IMR-90 (cell line): ENCODE measurements around the gene CASZ1. TPM values are rescaled to one million over a fixed set of nuclear protein-coding genes. Genes with fewer than 3 reads are reported as not detected.

Experiments
- ATAC-seq: fragments of 200-7000 bp; cut with Tn5 transposase; 2 replicates; pipeline ENCODE4 v1.9.1; 2020; ENCODE audit warnings: low read depth, mild to moderate bottlenecking, moderate library complexity
- BruUV-seq: library from RNA; stranded (reverse); fragments of 400-500 nt; replicated peaks from 2 replicates; lab custom pipeline; 2021; lab: Mats Ljungman, UMichigan
- CTCF ChIA-PET: fragments of 300-600 bp; formaldehyde crosslinking; extraction: SDS; loops from one replicate; lab custom pipeline; 2021; ENCODE audit warnings: antibody characterized with exemption; lab: Yijun Ruan, JAX
- POLR2A ChIA-PET: fragments of 300-600 bp; sonication (Branson Sonifier 250); formaldehyde crosslinking; loops from one replicate; lab custom pipeline; 2022; ENCODE audit warnings: antibody characterized with exemption; ENCODE audit not compliant: unreplicated experiment; lab: Charles Lee
- DNase-seq: peaks from one replicate; pipeline ENCODE4 v3.0.0; 2013
- H2AFZ ChIP-seq: replicated peaks from 2 replicates; pipeline ENCODE3; 2013; ENCODE audit warnings: low read length, mild to moderate bottlenecking; ENCODE audit not compliant: poor library complexity
- H2AK5ac ChIP-seq: 2 replicates; pipeline ENCODE4 v1.6.1; 2013; ENCODE audit warnings: low read depth, low read length, inconsistent platforms
- H2AK9ac ChIP-seq: replicated peaks from 2 replicates; pipeline ENCODE3; 2013; ENCODE audit warnings: mild to moderate bottlenecking, low read depth, low read length, moderate library complexity; ENCODE audit not compliant: poor library complexity
- H2BK120ac ChIP-seq: 2 replicates; pipeline ENCODE4 v1.6.1; 2013; ENCODE audit warnings: low read depth, low read length, inconsistent platforms
- H2BK15ac ChIP-seq: 3 replicates; pipeline ENCODE4 v1.6.1; 2013; ENCODE audit warnings: low read depth, low read length, inconsistent platforms
- H2BK20ac ChIP-seq: 2 replicates; pipeline ENCODE4 v1.6.1; 2013; ENCODE audit warnings: low read depth, mild to moderate bottlenecking, inconsistent platforms, low read length, moderate library complexity
- H2BK5ac ChIP-seq: 2 replicates; pipeline ENCODE4 v1.6.1; 2013; ENCODE audit warnings: mild to moderate bottlenecking, low read depth, low read length, inconsistent platforms; ENCODE audit not compliant: poor library complexity, severe bottlenecking
- H3K14ac ChIP-seq: replicated peaks from 2 replicates; pipeline ENCODE4 v1.6.1; 2013; ENCODE audit warnings: low read depth, low read length, inconsistent platforms
- H3K18ac ChIP-seq: 2 replicates; pipeline ENCODE4 v1.6.1; 2013; ENCODE audit warnings: low read depth, low read length, control low read depth
- H3K23ac ChIP-seq: 2 replicates; pipeline ENCODE4 v1.6.1; 2013; ENCODE audit warnings: low read depth, low read length, inconsistent platforms
- H3K27ac ChIP-seq: 2 replicates; pipeline ENCODE4 v1.5.1; 2013; ENCODE audit warnings: mild to moderate bottlenecking, control low read depth, low read length; ENCODE audit not compliant: insufficient read depth
- H3K27me3 ChIP-seq: 2 replicates; pipeline ENCODE4 v1.6.1; 2013; ENCODE audit warnings: low read length; ENCODE audit not compliant: control insufficient read depth, insufficient read depth
- H3K36me3 ChIP-seq: 2 replicates; pipeline ENCODE4 v1.6.1; 2013; ENCODE audit warnings: low read length, mixed read lengths; ENCODE audit not compliant: control insufficient read depth, insufficient read depth
- H3K4ac ChIP-seq: 2 replicates; pipeline ENCODE4 v1.6.1; 2013; ENCODE audit warnings: low read depth, low read length, inconsistent platforms
- H3K4me1 ChIP-seq: 2 replicates; pipeline ENCODE4 v1.6.1; 2013; ENCODE audit warnings: low read length, mixed read lengths; ENCODE audit not compliant: control insufficient read depth, insufficient read depth
- H3K4me2 ChIP-seq: 2 replicates; pipeline ENCODE4 v1.6.1; 2013; ENCODE audit warnings: low read depth, mild to moderate bottlenecking, control low read depth, low read length, moderate library complexity
- H3K4me3 ChIP-seq: 2 replicates; pipeline ENCODE4 v1.5.1; 2013; ENCODE audit warnings: low read depth, mild to moderate bottlenecking, control low read depth, low read length, moderate library complexity; ENCODE audit not compliant: insufficient read depth
- H3K56ac ChIP-seq: 2 replicates; pipeline ENCODE4 v1.6.1; 2013; ENCODE audit warnings: low read length, inconsistent platforms; ENCODE audit not compliant: insufficient read depth; ENCODE audit errors: extremely low read depth
- H3K79me1 ChIP-seq, 2 experiments: 2 replicates each; pipeline ENCODE4 v1.6.1; 2013; ENCODE audit warnings: low read length in 2 of 2, inconsistent platforms in 1 of 2, low read depth in 1 of 2
- H3K9ac ChIP-seq: 2 replicates; pipeline ENCODE4 v1.6.1; 2013; ENCODE audit warnings: low read depth, low read length, control low read depth
- H3K9me1 ChIP-seq: 2 replicates; pipeline ENCODE4 v1.6.1; 2013; ENCODE audit warnings: low read length, inconsistent platforms; ENCODE audit not compliant: insufficient read depth
- H3K9me3 ChIP-seq: 2 replicates; pipeline ENCODE4 v1.6.1; 2013; ENCODE audit warnings: low read length; ENCODE audit not compliant: control insufficient read depth, insufficient read depth
- H4K20me1 ChIP-seq: 2 replicates; pipeline ENCODE4 v1.6.1; 2013; ENCODE audit warnings: low read length, inconsistent platforms; ENCODE audit not compliant: insufficient read depth
- H4K5ac ChIP-seq: 2 replicates; pipeline ENCODE4 v1.6.1; 2013; ENCODE audit warnings: mild to moderate bottlenecking, low read depth, low read length, control low read depth
- H4K8ac ChIP-seq, 2 experiments: 2 replicates each; pipeline ENCODE4 v1.6.1; 2013; ENCODE audit warnings: low read depth in 2 of 2, low read length in 2 of 2, control low read depth in 1 of 2, inconsistent platforms in 1 of 2
- H4K91ac ChIP-seq: 2 replicates; pipeline ENCODE4 v1.6.1; 2013; ENCODE audit warnings: low read depth, low read length, inconsistent platforms; ENCODE audit not compliant: insufficient read depth
- BHLHE40 ChIP-seq: fragments of 150-350 bp; IDR thresholded peaks from 2 replicates; pipeline ENCODE4 v1.6.1; 2016; ENCODE audit warnings: mild to moderate bottlenecking, low read depth, low read length
- CEBPB ChIP-seq: IDR thresholded peaks from 2 replicates; pipeline ENCODE4 v1.6.1; 2012; ENCODE audit warnings: low read depth, low read length, improper control_type of control experiment
- CHD1 ChIP-seq: IDR thresholded peaks from 2 replicates; pipeline ENCODE4 v1.6.1; 2012; ENCODE audit warnings: low read depth, low read length, improper control_type of control experiment
- FOS ChIP-seq: fragments of 150-350 bp; IDR thresholded peaks from 2 replicates; pipeline ENCODE4 v1.6.1; 2016; ENCODE audit warnings: low read depth, low read length
- MAFK ChIP-seq: IDR thresholded peaks from 2 replicates; pipeline ENCODE4 v1.6.1; 2012; ENCODE audit warnings: low read depth, low read length, improper control_type of control experiment
- MAZ ChIP-seq: IDR thresholded peaks from 2 replicates; pipeline ENCODE4 v1.6.1; 2012; ENCODE audit warnings: low read depth, mild to moderate bottlenecking, low read length, improper control_type of control experiment, moderate library complexity, borderline replicate concordance
- NFE2L2 ChIP-seq: fragments of 150-350 bp; IDR thresholded peaks from 2 replicates; pipeline ENCODE4 v1.6.1; 2016; ENCODE audit warnings: low read depth, mild to moderate bottlenecking, low read length
- POLR2A ChIP-seq: IDR thresholded peaks from 2 replicates; pipeline ENCODE4 v1.6.1; 2012; ENCODE audit warnings: mild to moderate bottlenecking, low read depth, low read length
- RAD21 ChIP-seq: IDR thresholded peaks from 2 replicates; pipeline ENCODE4 v1.6.1; 2012; ENCODE audit warnings: low read length, improper control_type of control experiment
- RCOR1 ChIP-seq: IDR thresholded peaks from 2 replicates; pipeline ENCODE4 v1.6.1; 2012; ENCODE audit warnings: mild to moderate bottlenecking, low read length, improper control_type of control experiment; ENCODE audit not compliant: insufficient replicate concordance
- RFX5 ChIP-seq: IDR thresholded peaks from 2 replicates; pipeline ENCODE4 v1.8.0; 2012; ENCODE audit warnings: low read depth, mild to moderate bottlenecking, low read length, moderate library complexity
- SMC3 ChIP-seq: fragments of 150-350 bp; IDR thresholded peaks from 2 replicates; pipeline ENCODE4 v1.6.1; 2016; ENCODE audit warnings: low read depth, mild to moderate bottlenecking, antibody characterized with exemption, low read length, moderate library complexity
- WGBS, 2 experiments: methylation state at CpG; one replicate each; pipeline versions ENCODE4 v1.1.5 to v1.1.7; 2013; ENCODE audit warnings: missing lambda C conversion rate in 2 of 2; ENCODE audit not compliant: insufficient read length in 1 of 2; ENCODE audit errors: extremely low coverage in 2 of 2; 5-methylcytosine and 5-hydroxymethylcytosine counted together
- dilution Hi-C: fragments of 300-500 bp; cut with HindIII; formaldehyde crosslinking; loops from one replicate; pipeline ENCODE4 v1.14.3; 2018; ENCODE audit warnings: low sequenced_read_pairs; ENCODE audit not compliant: unreplicated experiment
- in situ Hi-C: fragments of 300-500 bp; cut with MboI; formaldehyde crosslinking; loops from 3 replicates; pipeline ENCODE4 v1.14.3; 2019; ENCODE audit warnings: low sequenced_read_pairs, inconsistent platforms, mixed read lengths
- intact Hi-C: fragments of 100-400 bp; cut with micrococcal nuclease; formaldehyde crosslinking; loops from 2 replicates; pipeline ENCODE4 v1.10.0; 2022
- polyA plus RNA-seq, 3 experiments: library from polyadenylated mRNA; depleted of rRNA; stranded (reverse); fragments of >200 nt; gene quantifications; 2 replicates each; pipeline ENCODE4 v1.2.3, GENCODE V29; 2012; ENCODE audit warnings: low replicate concordance in 1 of 3
- total RNA-seq: library from RNA; depleted of rRNA; stranded (reverse); fragments of >200 nt; gene quantifications from 2 replicates; pipeline ENCODE4 v1.2.3, GENCODE V29; 2012
- TF ChIP-seq, protein P1 (sequence below): fragments of 150-350 bp; IDR thresholded peaks from 2 replicates; pipeline ENCODE4 v1.6.1; 2017; ENCODE audit warnings: mild to moderate bottlenecking, antibody characterized with exemption, low read length, low read depth
- TF ChIP-seq, protein P2 (sequence below): fragments of 150-350 bp; IDR thresholded peaks from 2 replicates; pipeline ENCODE4 v1.6.1; 2016; ENCODE audit warnings: low read depth, mild to moderate bottlenecking, low read length, moderate library complexity, borderline replicate concordance
- TF ChIP-seq, protein P3 (sequence below): conservative IDR thresholded peaks from 2 replicates; pipeline ENCODE4 v1.5.1; 2012; ENCODE audit warnings: mild to moderate bottlenecking, low read depth, low read length, improper control_type of control experiment

The CASZ1 gene
- total and polyA plus RNA-seq, 2 of the 4 experiments (the other 2 are of a cell fraction) = 0.18 to 0.24 TPM

DNA sequence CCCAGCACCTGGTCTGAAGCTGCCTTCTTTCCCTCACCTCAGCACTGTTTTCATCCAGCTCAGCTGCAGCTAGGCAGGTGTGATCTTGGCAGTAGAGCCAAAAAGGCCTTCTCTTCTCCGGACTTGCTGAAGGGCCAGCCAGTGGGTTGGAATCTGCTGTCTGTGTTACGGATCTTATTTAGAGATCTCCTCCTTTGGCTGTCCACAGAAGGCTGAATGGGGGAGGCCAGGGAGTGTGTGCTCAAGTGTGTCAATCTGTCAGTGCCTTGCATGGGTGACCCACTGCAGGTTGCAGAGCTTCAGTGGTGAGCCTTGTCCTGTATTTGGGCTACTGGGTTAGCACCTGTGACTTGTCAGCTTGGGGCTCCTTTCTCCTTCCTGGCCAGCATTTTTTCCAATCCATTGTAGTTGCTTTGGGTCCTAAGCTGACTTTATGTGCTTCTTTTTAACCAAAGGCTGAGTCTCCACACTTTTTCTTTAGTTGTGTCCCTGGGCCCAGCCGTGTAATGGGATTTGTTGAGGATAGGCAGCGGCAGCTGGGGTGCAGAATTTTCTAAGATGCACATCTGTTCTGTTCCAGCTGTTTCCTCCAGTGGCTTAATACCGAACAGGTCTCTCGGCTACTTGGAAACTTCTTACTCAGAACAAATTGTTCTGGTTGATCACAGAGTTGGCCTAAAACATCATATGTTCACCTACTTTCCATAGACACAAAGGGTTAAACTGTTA is 194.9 kb downstream of the CASZ1 start:
- 100% methylated on average over 1 of the region's 6 CpGs; no CpG with 5 or more reads in 1 of the 2 experiments for WGBS, 2 experiments
- Histone ChIP-seq H3K56ac (no peak overlapping the region), H3K9ac (no peak overlapping the region), H2AK5ac (peak overlapping the region; percentile 26; the same call in 1 of the 2 replicates), H3K9me3 (no peaks in the 10 kb centered on the region), H2AK9ac (no peak overlapping the region), H3K9me1 (peaks cover 21% of the 10 kb centered on the region), H3K4me1 (peaks cover 14% of the 10 kb centered on the region), H2BK120ac (0 out of 2 replicates have a peak overlapping the region, but pooled peaks have one; percentile 34), H3K14ac (no peak overlapping the region), H4K8ac (no peak overlapping the region), H3K4ac (no peak overlapping the region), H2BK20ac (peak overlapping the region; percentile 24; the same call in 1 of the 2 replicates), H2BK5ac (no peak overlapping the region), H3K79me1 (peaks cover 3 to 23% of the 10 kb centered on the region in 2 experiments; a peak in 2 of 4 replicates), H3K27me3 (no peaks in the 10 kb centered on the region), H3K23ac (no peak overlapping the region), H3K4me2 (no peak overlapping the region), H3K4me3 (no peak overlapping the region), H4K20me1 (no peaks in the 10 kb centered on the region), H4K91ac (0 out of 2 replicates have a peak overlapping the region, but pooled peaks have one; percentile 6), H2AFZ (no peak overlapping the region), H3K18ac (no peak overlapping the region; the same call in 1 of the 2 replicates), H4K5ac (no peak overlapping the region), H2BK15ac (no peak overlapping the region), H3K36me3 (peaks cover 4% of the 10 kb centered on the region; the same call in 1 of the 2 replicates), H3K27ac (no peak overlapping the region)
- no TSS peak for BruUV-seq
- intact Hi-C loops (no loop called here), dilution Hi-C loops (no loop called here), in situ Hi-C loops (no loop called here)
- no peak for DNase-seq
- ATAC-seq = no peak
- ChIA-PET POLR2A (no interaction called here), CTCF (interaction anchor here (1.1 kb wide), 1 partner anchor 36 kb away, joined by 3 read pairs; no protein-coding TSS in a partner anchor)
- TF ChIP-seq, protein P1, sequence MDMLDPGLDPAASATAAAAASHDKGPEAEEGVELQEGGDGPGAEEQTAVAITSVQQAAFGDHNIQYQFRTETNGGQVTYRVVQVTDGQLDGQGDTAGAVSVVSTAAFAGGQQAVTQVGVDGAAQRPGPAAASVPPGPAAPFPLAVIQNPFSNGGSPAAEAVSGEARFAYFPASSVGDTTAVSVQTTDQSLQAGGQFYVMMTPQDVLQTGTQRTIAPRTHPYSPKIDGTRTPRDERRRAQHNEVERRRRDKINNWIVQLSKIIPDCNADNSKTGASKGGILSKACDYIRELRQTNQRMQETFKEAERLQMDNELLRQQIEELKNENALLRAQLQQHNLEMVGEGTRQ = no peak
- no peak for TF ChIP-seq RFX5
- no peak for TF ChIP-seq RCOR1
- TF ChIP-seq, protein P2, sequence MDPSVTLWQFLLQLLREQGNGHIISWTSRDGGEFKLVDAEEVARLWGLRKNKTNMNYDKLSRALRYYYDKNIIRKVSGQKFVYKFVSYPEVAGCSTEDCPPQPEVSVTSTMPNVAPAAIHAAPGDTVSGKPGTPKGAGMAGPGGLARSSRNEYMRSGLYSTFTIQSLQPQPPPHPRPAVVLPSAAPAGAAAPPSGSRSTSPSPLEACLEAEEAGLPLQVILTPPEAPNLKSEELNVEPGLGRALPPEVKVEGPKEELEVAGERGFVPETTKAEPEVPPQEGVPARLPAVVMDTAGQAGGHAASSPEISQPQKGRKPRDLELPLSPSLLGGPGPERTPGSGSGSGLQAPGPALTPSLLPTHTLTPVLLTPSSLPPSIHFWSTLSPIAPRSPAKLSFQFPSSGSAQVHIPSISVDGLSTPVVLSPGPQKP = no peak
- TF ChIP-seq RAD21 = no peak
- TF ChIP-seq FOS = no peak
- no peak for TF ChIP-seq MAZ
- no peak for TF ChIP-seq NFE2L2
- no peak for TF ChIP-seq MAFK
- no peak for TF ChIP-seq POLR2A
- no peak for TF ChIP-seq CEBPB
- TF ChIP-seq BHLHE40 = no peak
- TF ChIP-seq, protein P3, sequence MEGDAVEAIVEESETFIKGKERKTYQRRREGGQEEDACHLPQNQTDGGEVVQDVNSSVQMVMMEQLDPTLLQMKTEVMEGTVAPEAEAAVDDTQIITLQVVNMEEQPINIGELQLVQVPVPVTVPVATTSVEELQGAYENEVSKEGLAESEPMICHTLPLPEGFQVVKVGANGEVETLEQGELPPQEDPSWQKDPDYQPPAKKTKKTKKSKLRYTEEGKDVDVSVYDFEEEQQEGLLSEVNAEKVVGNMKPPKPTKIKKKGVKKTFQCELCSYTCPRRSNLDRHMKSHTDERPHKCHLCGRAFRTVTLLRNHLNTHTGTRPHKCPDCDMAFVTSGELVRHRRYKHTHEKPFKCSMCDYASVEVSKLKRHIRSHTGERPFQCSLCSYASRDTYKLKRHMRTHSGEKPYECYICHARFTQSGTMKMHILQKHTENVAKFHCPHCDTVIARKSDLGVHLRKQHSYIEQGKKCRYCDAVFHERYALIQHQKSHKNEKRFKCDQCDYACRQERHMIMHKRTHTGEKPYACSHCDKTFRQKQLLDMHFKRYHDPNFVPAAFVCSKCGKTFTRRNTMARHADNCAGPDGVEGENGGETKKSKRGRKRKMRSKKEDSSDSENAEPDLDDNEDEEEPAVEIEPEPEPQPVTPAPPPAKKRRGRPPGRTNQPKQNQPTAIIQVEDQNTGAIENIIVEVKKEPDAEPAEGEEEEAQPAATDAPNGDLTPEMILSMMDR = no peak
- no peak for TF ChIP-seq CHD1
- no peak for TF ChIP-seq SMC3
